Central memory CD8-positive, alpha-beta T cell (primary cell): ENCODE data around the gene FAM20C.

Source experiments
- ATAC-seq: fragments of 150-1000 bp; cut with Tn5 transposase; replicated peaks from 2 replicates; pipeline ENCODE4 v1.10.0; 2022; ENCODE audit warnings: mild to moderate bottlenecking, moderate FRiP score, moderate number of reproducible peaks; ENCODE audit not compliant: poor library complexity, severe bottlenecking; ENCODE audit errors: extremely low read depth
- DNase-seq, 2 donors: peaks; one replicate each; pipeline ENCODE4 v3.0.0; 2021; ENCODE audit warnings: low spot score in 2 of 2
- H3K27ac Mint-ChIP-seq: one replicate; pipeline ENCODE4 v1.8.0; 2022; ENCODE audit warnings: low read depth, mild to moderate bottlenecking, moderate library complexity, mixed read lengths
- H3K27me3 Mint-ChIP-seq: one replicate; pipeline ENCODE4 v1.8.0; 2022; ENCODE audit warnings: mixed read lengths
- H3K36me3 Mint-ChIP-seq: one replicate; pipeline ENCODE4 v1.8.0; 2022; ENCODE audit warnings: mild to moderate bottlenecking, moderate library complexity, mixed read lengths; ENCODE audit not compliant: insufficient read depth
- H3K4me1 Mint-ChIP-seq: one replicate; pipeline ENCODE4 v1.8.0; 2022; ENCODE audit warnings: mixed read lengths
- H3K4me3 Mint-ChIP-seq: one replicate; pipeline ENCODE4 v1.8.0; 2022; ENCODE audit warnings: mild to moderate bottlenecking, moderate library complexity, mixed read lengths
- H3K9me3 Mint-ChIP-seq: one replicate; pipeline ENCODE4 v1.8.0; 2022; ENCODE audit warnings: mixed read lengths

The FAM20C gene

GRCh38 chr7:216360-217300 is 24.3 kb downstream of the FAM20C start:
- H3K36me3 Mint-ChIP-seq, result peaks cover 2% of the 10 kb centered on the region
- no peaks in the 10 kb centered on the region for H3K27me3 Mint-ChIP-seq
- H3K27ac Mint-ChIP-seq, result no peak overlapping the region
- no peak overlapping the region for H3K4me3 Mint-ChIP-seq
- H3K9me3 Mint-ChIP-seq, result no peaks in the 10 kb centered on the region
- H3K4me1 Mint-ChIP-seq, result no peaks in the 10 kb centered on the region
- DNase-seq (no peak), ATAC-seq (no peak)

DNA sequence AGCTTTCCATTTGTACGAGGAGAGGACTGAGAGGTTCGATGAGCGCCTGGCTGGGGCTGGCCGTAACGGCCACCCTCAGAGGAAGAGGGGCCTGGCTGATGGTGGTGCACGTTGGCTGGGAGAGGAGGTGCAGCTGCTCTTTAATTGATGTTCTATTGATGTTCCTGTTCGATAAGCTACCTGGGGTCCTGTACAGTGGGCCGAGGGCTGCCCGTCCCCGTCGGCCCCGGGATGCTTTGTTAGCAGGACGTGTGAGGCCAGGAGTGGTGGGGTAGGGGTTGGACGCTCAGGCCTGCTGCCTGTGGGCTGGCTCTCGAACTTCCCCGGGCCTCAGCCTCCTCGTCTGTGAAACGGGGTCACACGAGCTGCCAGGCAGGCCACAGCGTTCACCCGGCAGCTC is 25.4 kb downstream of the FAM20C start:
- Mint-ChIP-seq H3K4me3 (no peak overlapping the region), H3K27ac (no peak overlapping the region), H3K27me3 (no peaks in the 10 kb centered on the region), H3K4me1 (no peaks in the 10 kb centered on the region), H3K36me3 (peaks cover 2% of the 10 kb centered on the region), H3K9me3 (no peaks in the 10 kb centered on the region)
- ATAC-seq (no peak), DNase-seq (no peak)

DNA sequence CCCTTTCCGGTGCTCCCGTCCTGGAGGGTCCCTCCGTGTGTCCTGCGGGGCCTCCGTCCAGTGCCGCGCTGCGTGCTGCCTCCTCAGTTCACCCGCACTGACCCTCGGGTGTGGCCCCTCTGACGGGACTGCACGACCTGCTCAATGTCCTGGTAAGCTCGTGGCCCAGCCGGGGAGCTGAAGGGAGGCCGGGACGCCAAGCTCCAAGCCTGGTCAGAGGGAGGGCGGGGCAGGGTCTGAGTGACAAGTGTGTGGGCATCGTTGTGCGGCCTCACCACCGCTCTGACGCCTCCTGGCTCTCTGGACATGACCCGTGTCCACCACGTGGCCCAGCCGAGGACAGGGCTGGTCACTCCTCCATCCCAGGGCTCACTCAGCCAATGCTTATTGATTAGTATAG is 25.9 kb downstream of the FAM20C start:
- Mint-ChIP-seq H3K4me1 (no peaks in the 10 kb centered on the region), H3K9me3 (no peaks in the 10 kb centered on the region), H3K36me3 (peaks cover 2% of the 10 kb centered on the region), H3K27me3 (no peaks in the 10 kb centered on the region), H3K27ac (no peak overlapping the region), H3K4me3 (no peak overlapping the region)
- DNase-seq (no peak), ATAC-seq (no peak)

DNA sequence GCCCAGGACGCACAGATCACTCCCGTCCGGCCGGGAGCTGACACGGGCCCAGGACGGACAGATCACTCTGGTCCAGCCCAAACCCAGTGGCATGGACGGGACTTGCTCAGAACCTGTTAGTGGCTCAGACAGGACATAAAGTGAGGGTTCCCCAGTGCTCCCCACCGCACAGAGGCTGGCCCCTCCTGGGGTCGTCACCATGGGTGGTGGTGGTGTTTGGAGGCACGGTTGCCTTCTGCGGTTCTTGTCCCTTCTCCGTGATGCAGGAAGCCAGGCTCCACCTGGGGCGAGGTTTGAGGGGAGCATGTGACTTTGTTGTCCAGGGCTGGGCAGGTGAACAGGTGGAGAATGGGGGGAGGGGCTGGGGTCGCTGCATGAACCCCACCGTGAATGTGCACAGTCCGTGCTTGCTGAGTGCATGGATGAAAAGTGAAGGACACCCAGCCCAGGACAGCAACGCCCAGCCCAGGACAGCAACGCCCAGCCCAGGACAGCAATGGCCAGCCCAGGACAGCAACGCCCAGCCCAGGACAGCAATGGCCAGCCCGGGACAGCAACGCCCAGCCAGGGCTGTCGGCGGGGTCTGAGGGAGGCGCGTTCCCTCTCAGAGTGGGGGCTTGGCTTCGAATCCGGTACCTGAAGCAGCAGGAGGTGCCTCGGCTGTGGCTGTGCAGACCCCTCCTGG is 26.7 kb downstream of the FAM20C start:
- H3K27me3 Mint-ChIP-seq, result no peaks in the 10 kb centered on the region
- no peaks in the 10 kb centered on the region for H3K9me3 Mint-ChIP-seq
- DNase-seq (no peak), ATAC-seq (no peak)
- H3K4me1 Mint-ChIP-seq, result no peaks in the 10 kb centered on the region
- H3K36me3 Mint-ChIP-seq, result peaks cover 2% of the 10 kb centered on the region
- no peak overlapping the region for H3K4me3 Mint-ChIP-seq
- no peak overlapping the region for H3K27ac Mint-ChIP-seq

DNA sequence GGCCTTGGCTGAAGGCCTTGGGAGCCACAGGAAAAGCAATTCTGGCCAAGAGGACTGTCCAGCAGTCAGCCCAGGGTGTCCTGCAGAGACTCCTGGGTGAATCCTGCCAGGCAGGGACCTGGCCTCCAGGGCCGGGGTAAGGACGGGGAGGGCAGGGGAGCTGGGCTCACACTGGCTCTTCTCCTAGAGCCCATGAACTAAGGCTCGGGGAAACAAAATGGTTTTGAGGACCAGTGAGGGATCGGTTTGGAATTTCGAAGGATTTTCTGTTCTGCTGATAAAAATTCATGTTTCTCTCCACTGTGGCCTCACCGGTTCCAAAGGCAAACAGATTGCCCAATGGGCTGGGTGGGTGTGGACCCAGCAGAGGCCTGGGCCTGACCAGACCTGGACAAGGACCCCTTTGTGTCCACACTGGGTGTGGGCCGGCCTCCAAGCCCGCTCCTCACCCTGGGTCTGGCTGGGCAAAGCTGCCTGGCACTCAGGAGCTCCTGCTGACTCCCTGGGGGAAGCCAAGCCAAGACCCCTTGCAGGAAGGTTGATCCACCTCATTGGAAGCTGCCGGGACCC is 27.3 kb downstream of the FAM20C start:
- H3K36me3 Mint-ChIP-seq, result peaks cover 2% of the 10 kb centered on the region
- H3K4me3 Mint-ChIP-seq, result no peak overlapping the region
- H3K9me3 Mint-ChIP-seq, result no peaks in the 10 kb centered on the region
- no peak for ATAC-seq
- H3K27ac Mint-ChIP-seq, result no peak overlapping the region
- no peaks in the 10 kb centered on the region for H3K27me3 Mint-ChIP-seq
- H3K4me1 Mint-ChIP-seq, result no peaks in the 10 kb centered on the region
- no peak for DNase-seq

GRCh38 chr7:220151-220841 is 27.9 kb downstream of the FAM20C start:
- no peak overlapping the region for H3K27ac Mint-ChIP-seq
- no peaks in the 10 kb centered on the region for H3K4me1 Mint-ChIP-seq
- H3K36me3 Mint-ChIP-seq, result peaks cover 2% of the 10 kb centered on the region
- H3K4me3 Mint-ChIP-seq, result no peak overlapping the region
- no peak for DNase-seq
- no peaks in the 10 kb centered on the region for H3K9me3 Mint-ChIP-seq
- no peaks in the 10 kb centered on the region for H3K27me3 Mint-ChIP-seq
- no peak for ATAC-seq

- DNase-seq (no peak), ATAC-seq (no peak)
- peaks cover 2% of the 10 kb centered on the region for H3K36me3 Mint-ChIP-seq
- H3K27ac Mint-ChIP-seq, result no peak overlapping the region
- no peaks in the 10 kb centered on the region for H3K9me3 Mint-ChIP-seq
- no peak overlapping the region for H3K4me3 Mint-ChIP-seq
- no peaks in the 10 kb centered on the region for H3K27me3 Mint-ChIP-seq
- H3K4me1 Mint-ChIP-seq, result no peaks in the 10 kb centered on the region
These were observed 29.8 kb downstream of the FAM20C start for GRCh38 chr7:221978-222715.

DNA sequence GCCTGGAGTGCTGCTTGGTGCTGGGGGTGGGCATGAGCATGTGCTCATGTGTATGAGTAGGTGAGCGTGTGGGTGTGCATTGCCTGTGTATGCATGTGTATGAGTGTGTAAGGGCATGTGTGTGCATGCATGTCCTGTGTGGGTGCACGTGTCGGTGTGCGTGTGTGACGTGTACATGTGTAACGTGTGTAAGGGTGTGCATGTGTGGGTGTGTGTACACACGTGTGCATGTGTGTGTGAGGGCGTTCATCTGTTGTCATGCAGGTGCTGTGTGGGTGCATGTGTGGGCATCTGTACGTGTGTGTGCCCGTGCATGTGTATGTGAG is 30.3 kb downstream of the FAM20C start:
- H3K27ac Mint-ChIP-seq, result no peak overlapping the region
- DNase-seq, result no peak
- H3K27me3 Mint-ChIP-seq, result no peaks in the 10 kb centered on the region
- H3K9me3 Mint-ChIP-seq, result no peaks in the 10 kb centered on the region
- ATAC-seq, result no peak
- H3K4me3 Mint-ChIP-seq, result no peak overlapping the region
- H3K36me3 Mint-ChIP-seq, result peaks cover 2% of the 10 kb centered on the region
- no peaks in the 10 kb centered on the region for H3K4me1 Mint-ChIP-seq

- H3K27ac Mint-ChIP-seq, result no peak overlapping the region
- H3K4me3 Mint-ChIP-seq, result no peak overlapping the region
- ATAC-seq, result no peak
- DNase-seq, result no peak
- H3K4me1 Mint-ChIP-seq, result no peaks in the 10 kb centered on the region
- H3K36me3 Mint-ChIP-seq, result peaks cover 2% of the 10 kb centered on the region
- no peaks in the 10 kb centered on the region for H3K9me3 Mint-ChIP-seq
- no peaks in the 10 kb centered on the region for H3K27me3 Mint-ChIP-seq
These were observed 30.9 kb downstream of the FAM20C start for GRCh38 chr7:223118-223800.

- Mint-ChIP-seq H3K27me3 (no peaks in the 10 kb centered on the region), H3K4me1 (no peaks in the 10 kb centered on the region), H3K36me3 (peaks cover 2% of the 10 kb centered on the region), H3K9me3 (no peaks in the 10 kb centered on the region), H3K27ac (no peak overlapping the region), H3K4me3 (no peak overlapping the region)
- ATAC-seq (no peak), DNase-seq (no peak)
These were observed 31.5 kb downstream of the FAM20C start for GRCh38 chr7:223861-224260.

DNA sequence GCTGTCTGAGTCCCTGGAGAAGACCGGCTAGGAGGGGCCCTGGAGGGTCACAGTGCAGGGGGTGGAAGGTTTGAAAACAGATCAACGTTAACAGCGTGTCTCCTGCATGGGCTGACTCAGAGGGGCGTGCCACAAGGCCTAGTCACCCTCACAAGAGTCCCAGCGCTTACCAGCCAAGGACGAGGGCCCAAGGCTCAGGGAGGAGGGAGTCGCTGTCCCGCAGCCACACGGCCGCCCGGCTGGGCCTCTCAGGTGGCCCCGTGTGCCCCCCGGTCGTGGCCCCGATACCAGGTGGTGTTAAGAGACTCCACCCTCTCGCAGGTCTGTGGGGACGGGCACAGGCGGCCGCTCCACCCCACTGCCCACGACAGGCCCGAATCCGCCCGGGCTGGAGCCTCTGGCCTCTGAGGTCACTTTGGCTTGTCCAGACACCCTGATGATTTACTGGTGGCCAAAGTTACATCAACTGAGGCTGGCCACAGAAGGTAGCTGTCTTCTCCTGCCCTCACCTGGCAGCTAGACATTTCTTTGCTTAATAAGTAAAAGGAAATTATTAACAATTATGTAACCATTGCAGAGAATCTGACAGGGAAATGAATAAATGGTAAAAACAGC is 34.0 kb downstream of the FAM20C start:
- Mint-ChIP-seq H3K36me3 (no peaks in the 10 kb centered on the region), H3K9me3 (no peaks in the 10 kb centered on the region), H3K27ac (no peak overlapping the region), H3K4me3 (no peak overlapping the region), H3K27me3 (peaks cover 18% of the 10 kb centered on the region), H3K4me1 (peaks cover 4% of the 10 kb centered on the region)
- DNase-seq, result no peak
- ATAC-seq, result no peak
